Non-pigmented ciliary epithelial cell (primary cell): ENCODE results near the gene ATG7.
A peak's percentile ranks its signal among the peaks of the same experiment; 100 is the strongest.
"Not testable (repeated sequence)": the region's sequence is repeated elsewhere in the genome, so short reads cannot be mapped to it uniquely, and the experiment has no call there.

Experiments used
- DNase-seq: peaks from one replicate; pipeline ENCODE4 v3.0.0-alpha.2; 2010; ENCODE audit warnings: low read depth

The ATG7 gene

DNA sequence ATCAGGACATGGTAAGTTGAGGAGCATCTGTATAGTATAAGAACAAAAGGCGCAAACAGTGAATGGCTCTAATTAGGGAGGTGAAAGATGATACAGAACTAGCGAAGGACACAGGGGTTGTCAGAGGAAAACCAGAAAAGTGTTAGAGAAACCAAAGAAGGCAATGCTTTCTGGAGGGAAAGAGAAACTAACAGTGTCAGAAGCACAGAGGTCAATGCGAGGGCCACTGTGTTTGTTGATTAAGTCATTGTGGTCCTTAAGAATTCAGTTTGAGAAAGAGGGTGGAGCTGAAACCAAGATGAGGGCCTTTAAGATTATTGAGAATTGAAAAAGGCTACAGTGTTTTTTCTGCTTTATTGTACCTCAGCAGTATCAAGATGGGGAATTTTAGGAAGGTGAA lies 28.8 kb downstream of the ATG7 start:
- DNase-seq: no peak

DNA sequence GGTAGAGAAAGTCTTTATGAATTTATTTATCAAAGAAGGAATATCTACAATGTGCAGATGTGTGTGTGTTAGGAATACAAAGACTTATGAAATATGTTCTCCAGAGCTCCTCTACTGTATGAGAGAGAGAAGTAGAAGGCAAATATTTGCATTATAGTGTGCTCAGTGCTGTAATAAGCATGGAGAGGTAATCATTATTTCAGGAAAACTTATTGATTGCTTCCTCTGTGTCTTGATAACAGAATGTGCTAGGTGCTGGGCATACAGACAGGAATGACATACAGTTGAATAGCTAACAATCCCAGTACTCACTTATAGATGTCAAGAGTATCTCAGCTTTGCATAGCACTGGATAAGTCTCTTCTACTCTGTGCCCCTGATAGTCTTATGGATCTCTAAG lies 30.2 kb downstream of the ATG7 start:
- no peak for DNase-seq

DNA sequence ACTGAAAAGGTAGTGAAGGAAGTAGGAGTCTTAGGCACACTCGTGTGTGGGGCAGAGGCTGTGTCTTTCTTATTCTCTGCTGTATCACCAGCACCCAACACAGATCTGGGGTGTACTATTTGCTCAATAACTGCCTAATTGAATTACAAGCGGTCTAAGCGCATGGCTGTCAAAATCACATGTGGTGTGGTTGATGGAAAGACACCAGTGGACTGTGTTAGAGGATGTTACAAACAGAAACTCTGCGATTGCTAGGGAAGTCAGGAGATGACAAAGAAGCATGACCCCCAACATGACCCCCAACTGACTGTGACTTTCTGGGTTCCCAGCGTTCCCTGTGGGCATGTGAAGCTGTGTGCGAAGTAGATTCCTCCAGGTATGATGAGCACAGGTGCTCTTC lies 32.0 kb downstream of the ATG7 start:
- DNase-seq: no peak

DNA sequence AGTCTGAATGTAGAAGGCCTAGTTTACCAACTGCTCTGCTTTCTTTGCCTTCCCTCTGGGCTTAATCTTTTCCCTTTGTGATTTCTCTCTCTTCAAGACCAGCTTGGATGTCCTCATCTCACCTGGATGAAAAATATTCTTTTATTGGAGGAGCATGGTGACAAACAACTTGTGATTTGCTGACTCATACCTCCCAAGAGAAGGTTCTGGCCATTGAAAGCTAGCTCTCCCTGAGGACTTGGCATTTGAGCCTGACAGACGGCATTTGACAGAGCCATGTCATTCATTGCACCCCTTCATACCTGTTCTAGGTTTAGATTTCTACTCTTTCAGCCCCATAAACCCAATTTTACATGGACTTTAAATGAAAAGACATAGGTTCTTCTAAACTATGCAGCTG lies 33.3 kb downstream of the ATG7 start:
- DNase-seq: no peak

DNA sequence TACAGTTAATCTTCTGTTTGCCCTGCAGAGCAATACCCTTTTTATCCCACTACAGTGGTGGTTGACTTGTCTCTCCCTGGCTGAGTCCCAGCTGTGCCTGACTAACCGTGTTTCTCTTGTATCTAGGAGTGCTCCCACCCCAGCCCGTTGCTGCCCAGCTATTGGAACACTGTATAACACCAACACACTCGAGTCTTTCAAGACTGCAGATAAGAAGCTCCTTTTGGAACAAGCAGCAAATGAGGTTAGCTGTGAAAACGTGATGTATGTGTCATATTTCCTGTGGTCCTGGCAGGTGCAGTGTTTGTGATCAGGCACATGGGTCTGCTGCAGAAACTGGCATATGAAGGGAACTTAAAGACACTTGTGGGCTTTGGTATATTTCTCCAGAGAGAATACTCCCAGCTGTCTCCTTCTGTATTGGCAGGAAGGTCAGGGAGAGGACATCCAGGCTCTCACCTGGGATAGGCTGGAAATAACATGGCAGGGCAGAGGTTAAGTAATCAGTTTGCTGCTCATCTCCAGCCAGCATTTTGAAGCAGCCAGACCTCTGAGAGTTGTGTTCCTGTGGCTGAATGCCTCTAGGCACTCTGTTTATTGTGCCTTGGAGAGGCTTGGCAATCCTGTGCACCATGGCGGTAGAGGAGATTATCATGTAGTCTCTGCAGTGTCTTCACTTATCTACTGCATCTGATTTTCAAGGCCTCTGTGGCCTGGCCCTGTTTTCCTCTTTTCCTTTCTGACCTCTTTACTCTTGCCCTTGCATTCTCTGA lies 34.8 kb downstream of the ATG7 start:
- DNase-seq: no peak

DNA sequence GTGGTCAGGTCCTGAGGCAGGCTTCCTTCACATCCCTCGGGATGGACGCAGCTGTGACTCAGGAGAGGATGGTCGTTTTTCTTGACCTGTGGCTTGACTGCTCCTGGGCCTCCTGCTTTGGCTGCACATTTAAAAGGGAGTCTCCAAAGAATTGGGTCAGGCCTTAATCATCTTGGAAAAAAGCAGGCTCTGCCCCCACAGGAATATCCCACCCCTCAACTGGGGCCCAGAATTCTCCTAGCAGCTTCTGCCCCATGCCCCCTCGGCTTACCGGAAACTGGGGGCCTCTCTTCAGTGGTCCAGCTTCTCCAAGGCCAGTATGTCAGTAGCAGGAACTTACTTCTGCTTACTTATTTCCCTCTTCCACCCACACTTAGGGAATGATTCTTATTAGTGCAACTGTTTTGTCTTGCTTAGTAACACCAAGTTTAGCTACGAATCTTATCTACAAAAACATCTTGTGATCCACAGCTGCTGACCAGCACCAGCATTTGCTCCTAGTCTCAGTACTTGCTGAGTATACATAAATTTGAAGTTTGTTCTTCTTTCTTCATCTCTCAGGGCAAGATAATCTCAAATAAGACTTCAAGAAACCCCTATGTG lies 35.7 kb downstream of the ATG7 start:
- DNase-seq: no peak

DNA sequence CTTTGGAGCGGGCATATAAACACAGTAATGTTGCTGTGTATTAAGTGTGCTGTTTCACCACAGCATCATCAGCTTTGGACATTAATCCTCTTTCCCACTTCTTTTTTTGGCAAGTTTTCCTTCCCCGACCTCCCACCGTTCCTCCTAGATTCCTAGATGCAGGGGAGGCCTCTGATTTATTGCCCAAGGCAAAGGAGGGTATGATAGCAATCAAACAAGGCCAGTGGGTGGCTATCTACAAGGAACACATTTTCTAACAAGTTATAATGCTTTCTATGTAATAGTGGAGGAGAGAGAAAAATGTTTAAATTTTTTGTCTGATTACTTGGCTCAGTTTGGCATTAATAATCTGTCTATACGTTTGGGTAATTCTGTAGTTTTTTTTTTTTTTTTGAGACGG lies 38.1 kb downstream of the ATG7 start:
- no peak for DNase-seq

DNA sequence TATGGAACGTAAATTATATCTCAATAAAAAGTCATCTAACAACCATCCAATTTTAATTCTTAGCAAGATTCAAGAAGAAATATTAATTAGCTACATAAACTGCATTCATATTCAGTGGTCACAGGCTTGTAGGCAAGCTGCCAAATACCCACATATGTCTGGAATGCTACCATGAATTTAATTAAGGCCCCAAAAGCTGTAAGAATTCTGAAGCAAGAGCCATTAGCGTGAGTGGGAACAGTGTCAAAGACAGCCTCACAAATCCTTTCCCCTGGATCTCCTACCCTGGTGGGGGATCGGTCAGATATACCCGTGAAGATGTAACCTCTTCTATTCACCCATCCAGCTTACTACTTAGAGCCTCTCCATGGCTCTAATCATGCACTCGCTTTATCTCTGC lies 40.0 kb downstream of the ATG7 start:
- no peak for DNase-seq

DNA sequence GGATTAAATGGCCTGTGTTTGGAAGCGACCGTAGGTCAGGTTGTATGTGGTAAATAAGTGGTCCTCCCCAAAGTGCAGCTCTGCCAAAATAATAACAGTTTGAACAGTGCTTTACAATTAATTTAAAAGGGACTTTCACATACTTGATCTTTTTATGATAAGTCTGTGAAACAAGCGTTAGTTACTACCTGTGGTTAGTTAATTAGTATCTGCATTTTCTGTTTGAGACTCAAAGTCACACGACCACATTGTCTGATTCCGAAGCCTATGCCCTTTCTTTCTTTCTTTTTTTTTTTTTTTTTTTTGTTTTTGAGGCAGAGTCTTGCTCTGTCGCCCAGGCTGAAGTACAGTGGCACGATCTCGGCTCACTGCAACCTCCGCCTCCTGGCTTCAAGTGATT lies 45.1 kb downstream of the ATG7 start:
- DNase-seq: no peak

DNA sequence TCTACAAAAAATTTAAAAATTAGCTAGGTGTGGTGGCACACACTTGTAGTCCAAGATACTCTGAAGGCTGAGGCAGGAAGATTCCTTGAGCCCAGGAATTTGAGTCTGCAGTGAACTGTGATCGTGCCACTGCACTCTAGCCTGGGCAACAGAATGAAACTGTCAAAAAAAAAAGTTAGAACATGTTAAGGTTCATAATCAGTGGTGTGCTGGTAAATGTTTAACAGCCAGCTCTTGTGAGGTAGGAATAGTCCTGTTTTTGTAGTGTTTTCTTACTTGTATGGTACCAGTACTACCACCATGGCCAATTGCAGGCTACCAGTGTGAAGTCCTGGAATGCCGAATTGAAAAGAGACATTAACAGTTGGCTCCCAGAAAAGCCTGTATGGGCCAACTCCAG lies 50.7 kb downstream of the ATG7 start:
- DNase-seq: no peak

DNA sequence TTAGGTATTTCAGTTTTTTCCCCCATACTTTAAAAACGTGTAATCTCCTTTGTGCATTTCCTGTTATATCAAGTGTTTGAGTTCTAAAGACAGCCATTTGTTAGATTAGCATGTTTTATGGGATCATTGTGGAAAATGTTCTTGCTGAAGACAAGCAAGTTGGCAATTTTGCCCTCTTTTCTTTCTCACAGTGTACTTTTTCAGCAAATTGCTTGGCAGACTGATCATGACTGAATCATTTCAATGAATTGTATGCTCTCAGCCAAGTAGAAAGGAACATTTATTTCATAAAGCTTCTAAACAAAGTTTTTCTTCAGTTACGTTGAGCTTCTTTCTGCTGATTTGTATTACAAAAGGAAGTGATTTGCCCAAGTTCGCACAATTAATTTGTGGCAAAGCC lies 51.6 kb downstream of the ATG7 start:
- no peak for DNase-seq

DNA sequence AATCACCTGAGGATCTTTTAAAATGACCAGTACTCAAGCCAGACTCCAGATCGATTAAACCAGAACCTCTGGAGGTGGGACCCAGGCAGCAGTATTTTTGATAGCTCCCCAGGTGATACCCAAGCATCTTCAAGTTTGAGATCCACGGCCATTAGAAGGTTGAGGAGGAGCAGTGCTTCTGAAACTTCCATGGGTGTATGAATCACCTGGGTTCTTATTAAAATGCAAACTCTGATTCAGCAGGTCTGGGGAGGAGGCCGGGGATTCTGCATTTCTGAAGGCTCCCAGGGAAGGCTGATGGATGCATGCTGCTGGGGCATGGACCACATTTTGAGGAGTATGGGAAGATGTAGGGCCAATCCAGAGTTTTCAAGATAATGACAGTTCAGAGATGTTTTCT lies 55.4 kb downstream of the ATG7 start:
- DNase-seq: no peak

DNA sequence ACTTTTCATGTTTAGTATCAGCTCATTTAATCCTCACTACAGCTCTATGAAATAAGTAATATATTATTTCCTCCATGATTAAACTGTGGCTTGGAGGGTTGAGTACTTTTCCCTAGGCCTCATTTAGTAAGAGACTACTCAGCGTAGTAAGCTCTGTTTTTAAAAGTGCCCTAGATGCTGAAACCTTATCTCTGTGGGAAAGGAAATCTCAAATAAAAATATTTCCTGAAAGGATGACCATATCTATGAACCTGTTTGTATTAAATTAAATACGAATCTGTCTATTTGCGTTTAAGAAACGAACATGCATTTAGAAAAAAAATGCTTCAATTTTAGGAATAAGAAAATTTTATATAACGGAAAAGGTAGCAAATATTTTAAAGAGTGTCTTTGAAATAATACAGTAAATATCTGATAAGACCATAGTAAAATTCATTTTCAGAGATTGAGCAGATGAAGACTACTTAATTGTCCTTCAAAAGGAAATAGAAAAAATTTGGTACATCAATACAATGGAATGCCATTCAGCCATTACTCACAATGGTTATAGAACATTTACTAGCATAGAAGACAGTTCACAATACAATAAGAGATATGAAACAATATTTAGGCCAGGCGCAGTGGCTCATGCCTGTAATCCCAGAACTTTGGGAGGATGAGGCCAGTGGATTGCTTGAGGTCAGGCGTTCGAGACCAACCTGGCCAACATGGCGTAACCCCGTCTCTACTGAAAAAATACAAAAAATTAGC lies 56.2 kb downstream of the ATG7 start:
- DNase-seq: no peak

DNA sequence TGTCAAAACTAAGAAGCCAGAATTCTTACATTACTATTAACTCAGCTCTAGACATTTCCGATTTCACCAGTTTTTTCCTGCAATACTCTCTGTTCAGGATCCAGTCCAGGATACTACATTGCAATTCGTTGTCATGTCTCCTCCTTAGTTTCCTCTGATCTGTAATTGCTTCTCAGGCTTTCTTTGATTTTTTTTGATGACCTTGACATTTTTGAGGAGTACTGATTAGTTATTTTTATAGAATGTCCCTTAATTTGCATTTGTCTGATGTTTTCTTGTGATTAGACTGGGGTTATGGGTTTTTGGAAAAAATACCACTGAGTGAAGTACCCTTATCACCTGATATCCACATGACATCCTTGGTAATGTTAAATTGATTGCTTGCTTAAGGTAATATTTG lies 57.6 kb downstream of the ATG7 start:
- DNase-seq: no peak

DNA sequence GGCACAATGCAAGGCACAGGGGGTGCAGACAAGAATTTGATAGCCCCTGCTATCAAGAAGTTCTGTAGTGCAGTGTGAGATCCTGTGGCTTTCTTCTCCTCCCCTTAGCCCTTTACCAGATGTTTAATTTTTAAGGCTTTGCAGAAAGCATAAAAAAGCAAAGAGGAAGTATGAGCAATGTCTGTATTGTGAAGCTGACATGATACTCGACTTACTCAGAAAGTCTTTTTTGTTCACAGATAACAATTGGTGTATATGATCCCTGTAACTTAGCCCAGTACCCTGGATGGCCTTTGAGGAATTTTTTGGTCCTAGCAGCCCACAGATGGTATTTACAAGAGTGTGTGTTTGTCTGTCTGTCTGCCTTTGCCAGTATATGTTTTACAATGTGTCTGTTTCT lies 58.9 kb downstream of the ATG7 start:
- no peak for DNase-seq

DNA sequence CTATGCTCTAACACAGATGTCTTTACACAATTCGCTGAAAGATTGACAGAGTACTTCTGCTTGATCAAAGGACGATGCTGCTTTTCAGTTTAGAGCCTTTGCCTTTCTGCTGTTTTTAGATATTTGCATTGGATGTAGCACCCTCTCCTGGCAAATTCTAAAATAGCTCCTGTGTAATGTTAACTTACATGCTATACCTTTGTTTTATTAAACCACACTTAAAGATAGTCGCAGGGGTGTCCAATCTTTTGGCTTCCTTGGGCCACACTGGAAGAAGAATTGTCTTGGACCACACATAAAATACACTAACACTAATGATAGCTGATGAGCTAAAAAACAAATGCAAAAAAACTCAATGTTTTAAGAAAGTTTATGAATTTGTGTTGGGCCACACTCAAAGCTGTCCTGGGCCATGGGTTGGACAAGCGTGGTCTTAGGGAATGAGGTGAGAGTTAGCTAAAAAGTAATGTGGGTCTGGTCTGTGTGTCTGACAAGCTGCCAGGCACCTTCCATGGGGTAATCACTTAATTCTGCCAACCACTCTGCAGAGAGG lies 62.9 kb downstream of the ATG7 start:
- DNase-seq: peak; percentile 36

DNA sequence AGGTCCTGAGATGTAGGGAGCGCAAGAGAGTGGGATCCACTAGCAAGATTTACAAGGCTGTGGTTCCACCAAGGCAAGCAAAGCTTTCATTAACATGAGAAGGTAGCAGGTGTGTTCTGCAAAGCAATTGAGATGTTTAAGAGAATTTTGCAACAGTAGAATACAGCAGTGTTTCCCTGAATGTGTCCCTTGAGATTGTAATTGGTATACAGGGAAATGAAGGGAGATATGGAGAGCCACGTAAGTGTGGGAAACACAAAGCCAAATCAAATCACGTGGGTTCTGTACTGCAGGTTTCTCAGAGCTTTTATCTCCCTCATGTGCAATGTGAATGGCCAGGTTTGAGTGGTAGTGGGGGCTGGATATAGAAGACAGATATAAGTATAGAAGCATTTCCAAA lies 67.3 kb downstream of the ATG7 start:
- no peak for DNase-seq

DNA sequence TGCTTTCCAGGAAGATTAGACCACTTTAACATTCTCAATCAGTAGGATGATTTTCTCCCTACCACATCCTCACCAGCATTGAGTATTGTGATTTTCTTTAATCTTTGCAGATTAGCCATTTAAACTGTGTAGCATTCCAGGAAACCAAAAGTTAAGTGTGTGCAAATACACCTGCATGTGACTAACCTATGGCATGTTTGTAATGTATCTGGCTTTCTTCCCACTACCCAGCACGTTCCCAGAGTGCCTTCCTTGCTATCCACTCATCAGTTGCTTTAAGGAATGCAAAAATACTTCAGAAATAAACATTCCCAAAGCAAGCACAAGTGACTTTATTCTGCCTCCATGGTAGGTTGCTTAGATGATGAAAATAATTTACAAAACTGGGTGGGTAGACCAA lies 74.2 kb downstream of the ATG7 start:
- DNase-seq: no peak

DNA sequence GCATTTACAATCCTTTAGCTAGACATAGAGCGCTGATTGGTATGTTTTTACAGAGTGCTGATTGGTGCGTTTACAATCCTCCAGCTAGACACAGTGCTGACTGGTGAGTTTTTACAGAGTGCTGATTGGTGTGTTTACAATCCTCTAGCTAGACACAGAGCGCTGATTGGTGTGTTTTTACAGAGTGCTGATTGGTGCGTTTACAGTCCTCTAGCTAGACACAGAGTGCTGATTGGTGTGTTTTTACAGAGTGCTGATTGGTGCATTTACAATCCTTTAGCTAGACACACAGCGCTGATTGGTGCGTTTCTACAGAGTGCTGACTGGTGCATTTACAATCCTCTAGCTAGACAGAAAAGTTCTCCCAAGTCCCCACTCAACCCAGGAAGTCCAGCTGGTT lies 76.7 kb downstream of the ATG7 start:
- DNase-seq: not testable (repeated sequence)

DNA sequence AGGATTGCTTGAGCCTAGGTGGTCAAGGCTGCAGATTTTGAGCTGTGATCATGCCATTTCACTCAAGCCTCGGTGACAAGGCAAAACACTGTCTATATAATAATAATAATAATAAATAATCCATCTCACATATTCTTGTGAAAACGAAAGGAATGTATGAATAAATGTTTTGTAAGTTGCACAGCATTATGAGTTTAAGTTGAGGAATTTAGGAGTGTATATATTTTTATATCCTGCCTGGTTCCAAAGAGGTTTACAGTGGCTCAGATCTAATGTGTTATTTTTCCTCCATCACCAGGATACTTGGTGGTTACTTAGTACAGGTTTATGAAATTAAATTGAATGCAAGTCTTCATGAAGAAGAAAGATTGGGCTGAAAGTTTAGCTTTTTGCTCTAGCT lies 77.2 kb downstream of the ATG7 start:
- no peak for DNase-seq

DNA sequence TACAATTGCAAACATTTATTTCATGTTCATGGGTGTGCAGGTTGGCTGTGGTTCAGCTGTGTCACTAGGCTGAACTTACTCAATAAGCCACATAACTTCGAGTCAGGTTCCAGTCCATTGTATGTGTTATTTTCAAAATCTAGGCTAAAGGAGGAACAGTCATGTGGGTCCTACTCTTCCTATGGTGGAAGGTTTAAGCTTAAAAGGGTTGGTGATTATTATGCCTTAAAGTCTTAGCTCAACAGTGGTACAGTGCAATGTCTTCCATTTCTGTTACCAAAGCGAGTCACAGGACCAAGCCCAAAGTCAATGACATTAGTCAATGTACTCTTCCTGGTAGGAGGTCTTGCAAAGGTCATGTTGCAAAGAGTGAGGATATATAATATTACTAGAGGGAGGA lies 78.2 kb downstream of the ATG7 start:
- no peak for DNase-seq

DNA sequence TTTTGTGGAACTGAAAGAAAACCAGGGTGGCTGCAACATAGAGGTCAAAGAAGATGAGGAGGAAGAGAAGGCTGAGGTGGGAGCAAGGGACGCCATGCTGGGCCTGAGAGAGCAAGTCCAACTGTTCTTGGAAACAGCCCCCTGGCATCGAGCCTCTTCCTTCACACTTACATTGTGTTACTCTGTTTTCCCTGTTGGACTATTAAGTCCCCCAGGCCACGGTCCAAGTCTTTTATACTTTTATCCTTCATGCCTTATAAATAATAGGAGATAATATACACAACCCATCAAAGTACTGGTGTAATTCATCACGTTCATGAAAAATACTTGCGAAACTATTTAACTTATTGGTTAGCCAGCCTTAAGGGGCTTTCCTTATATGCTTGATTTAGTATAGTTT lies 79.3 kb downstream of the ATG7 start:
- DNase-seq: no peak

DNA sequence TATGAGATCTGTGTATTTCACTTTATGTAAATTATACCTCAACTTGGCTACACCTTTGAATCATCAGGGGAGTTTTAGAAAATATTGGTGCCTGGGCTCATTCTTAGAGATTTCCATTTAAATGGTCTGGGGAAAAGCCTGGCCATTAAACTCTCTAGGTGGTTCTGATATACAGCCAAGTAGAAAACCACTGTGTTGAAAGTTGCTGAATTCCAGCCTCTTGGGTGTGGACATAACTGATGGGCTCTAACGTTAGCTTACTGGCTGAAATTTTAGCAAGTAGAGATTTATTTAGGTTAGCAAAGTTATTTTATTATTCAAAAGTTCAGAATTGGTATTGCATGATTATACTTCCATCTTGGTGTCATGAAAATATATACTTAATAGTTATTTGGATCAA lies 84.1 kb downstream of the ATG7 start:
- no peak for DNase-seq
